Panc1 (cell line): ENCODE measurements around the gene AGR3. TPM values are rescaled to one million over a fixed set of nuclear protein-coding genes. Genes with fewer than 3 reads are reported as not detected.
A peak's percentile ranks its signal among the peaks of the same experiment; 100 is the strongest.

Source experiments
- ATAC-seq: fragments of 200-7000 bp; cut with Tn5 transposase; 2 replicates; pipeline ENCODE4 v1.9.1; 2020; ENCODE audit warnings: mild to moderate bottlenecking, moderate library complexity
- BruUV-seq: library from RNA; stranded (reverse); fragments of 400-500 nt; replicated peaks from 2 replicates; lab custom pipeline; 2021; lab: Mats Ljungman, UMichigan
- CTCF ChIA-PET: fragments of 300-600 bp; sonication (Branson Sonifier 250); formaldehyde crosslinking; loops from one replicate; lab custom pipeline; 2022; ENCODE audit warnings: antibody characterized with exemption; lab: Charles Lee
- POLR2A ChIA-PET: fragments of 300-600 bp; sonication (Branson Sonifier 250); formaldehyde crosslinking; loops from one replicate; lab custom pipeline; 2022; ENCODE audit warnings: antibody characterized with exemption; lab: Charles Lee
- DNase-seq: peaks from one replicate; pipeline ENCODE4 v3.0.0-alpha.2; 2010; ENCODE audit warnings: low read depth, low spot score
- H3K27ac ChIP-seq: 2 replicates; pipeline ENCODE4 v1.5.1; 2011; ENCODE audit warnings: mild to moderate bottlenecking, low read length, inconsistent platforms
- H3K27me3 ChIP-seq: fragments of 200-500 bp; sonication (Bioruptor generic); 2 replicates; pipeline ENCODE4 v1.6.0; 2014; ENCODE audit warnings: low read length, inconsistent platforms; ENCODE audit not compliant: control insufficient read depth, insufficient read depth
- H3K36me3 ChIP-seq: fragments of 200-500 bp; sonication (Bioruptor generic); 2 replicates; pipeline ENCODE4 v1.5.1; 2014; ENCODE audit warnings: inconsistent platforms, mild to moderate bottlenecking, low read length, moderate library complexity; ENCODE audit not compliant: control insufficient read depth, insufficient read depth
- H3K4me1 ChIP-seq: 2 replicates; pipeline ENCODE4 v1.5.1; 2011; ENCODE audit warnings: inconsistent platforms, mild to moderate bottlenecking, low read length, moderate library complexity; ENCODE audit not compliant: control insufficient read depth, insufficient read depth
- H3K4me3 ChIP-seq, 2 experiments: 2 replicates each; pipeline ENCODE4 v1.5.1; 2011 to 2012; ENCODE audit warnings: low read depth in 2 of 2, low read length in 2 of 2, mild to moderate bottlenecking in 2 of 2, inconsistent platforms in 1 of 2, moderate library complexity in 1 of 2
- H3K9me3 ChIP-seq: fragments of 200-500 bp; sonication (Bioruptor generic); 2 replicates; pipeline ENCODE4 v1.5.1; 2014; ENCODE audit warnings: low read depth, mild to moderate bottlenecking, inconsistent platforms, low read length, moderate library complexity; ENCODE audit not compliant: control insufficient read depth, insufficient read depth
- POLR2AphosphoS5 ChIP-seq: IDR thresholded peaks from 2 replicates; pipeline ENCODE4 v1.6.1; 2012; ENCODE audit warnings: mild to moderate bottlenecking, low read depth, low read length, moderate library complexity
- SIN3A ChIP-seq: IDR thresholded peaks from 2 replicates; pipeline ENCODE4 v1.6.1; 2012; ENCODE audit warnings: low read depth, mild to moderate bottlenecking, low read length, moderate library complexity, borderline replicate concordance; ENCODE audit not compliant: insufficient read depth
- TCF7L2 ChIP-seq: IDR thresholded peaks from 2 replicates; pipeline ENCODE4 v1.6.1; 2011; ENCODE audit warnings: mild to moderate bottlenecking, low read depth, low read length, inconsistent platforms
- in situ Hi-C: cut with HindIII; loops from 2 replicates; pipeline ENCODE4 v1.10.0; 2016; ENCODE audit warnings: low sequenced_read_pairs, low pct_unique_long_range_greater_than_20kb
- intact Hi-C: fragments of 100-400 bp; cut with micrococcal nuclease; formaldehyde crosslinking; loops from one replicate; pipeline ENCODE4 v1.10.0; 2022; ENCODE audit not compliant: unreplicated experiment
- total RNA-seq: library from RNA; stranded (reverse); gene quantifications from one replicate; pipeline ENCODE4 v1.2.1, GENCODE V29; 2021; ENCODE audit not compliant: unreplicated experiment
- TF ChIP-seq, protein P1 (sequence below): fragments of 450-650 bp; IDR thresholded peaks from 2 replicates; pipeline ENCODE4 v1.5.1; 2017; ENCODE audit warnings: mild to moderate bottlenecking
- TF ChIP-seq, protein P2 (sequence below), 2 experiments: IDR thresholded peaks; 2 replicates each; pipeline ENCODE4 v1.6.1; 2011 to 2012; ENCODE audit warnings: low read depth in 2 of 2, control low read depth in 1 of 2, low read length in 1 of 2, mild to moderate bottlenecking in 1 of 2, moderate library complexity in 1 of 2; ENCODE audit not compliant: insufficient read depth in 1 of 2

Gene AGR3
- total RNA-seq, 1 experiment from 2014 or later: not detected

DNA sequence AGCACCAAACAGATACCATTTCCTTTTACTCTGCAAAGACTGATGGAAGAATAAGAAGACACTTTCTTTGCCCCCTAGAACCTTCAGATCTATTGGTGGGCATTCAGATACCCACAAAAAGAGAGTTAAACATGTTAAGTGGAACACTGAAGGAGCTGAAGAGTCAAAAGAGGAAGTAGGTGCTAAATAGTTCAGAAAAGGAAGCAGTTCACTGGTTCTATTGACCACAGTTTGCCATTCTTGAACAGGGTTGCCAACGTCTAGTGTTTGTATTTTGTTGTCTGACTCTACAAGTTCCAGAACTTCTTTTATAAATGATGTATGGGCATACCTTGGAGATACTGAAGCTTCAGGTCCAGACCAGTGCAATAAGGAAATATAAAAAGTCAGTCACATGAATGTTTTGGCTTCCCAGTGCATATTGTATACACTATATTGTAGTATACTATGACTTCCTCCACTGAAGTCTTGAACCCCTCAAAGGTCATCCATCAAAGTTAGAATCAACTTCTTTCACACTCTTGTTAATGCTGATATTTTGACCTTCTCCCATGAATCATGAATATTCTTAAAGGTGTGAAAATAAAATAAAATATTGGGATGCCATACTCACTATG lies 47.5 kb upstream of the AGR3 start:
- POLR2A ChIA-PET: no interaction called here
- in situ Hi-C loops: no loop called here

DNA sequence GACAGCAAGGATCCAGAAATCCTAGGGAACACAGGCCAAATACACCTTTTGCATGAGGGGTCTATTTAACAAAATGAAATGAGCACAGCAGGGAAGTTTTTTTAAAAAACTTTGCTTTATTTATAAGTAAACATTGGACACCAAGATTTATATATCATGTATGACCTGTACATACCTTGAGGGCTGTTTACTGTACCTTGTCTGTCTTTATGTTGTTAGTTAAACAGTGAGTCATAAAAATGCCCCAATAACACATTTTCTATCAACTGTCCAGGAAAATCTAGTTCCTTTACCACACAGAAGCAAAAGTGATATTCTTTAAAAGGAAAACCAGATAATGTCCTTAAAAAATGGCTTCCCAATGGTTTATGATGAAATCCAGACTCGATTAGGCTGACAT lies 45.1 kb upstream of the AGR3 start:
- TF ChIP-seq POLR2AphosphoS5: no peak
- no peak for TF ChIP-seq SIN3A
- TF ChIP-seq, protein P1, sequence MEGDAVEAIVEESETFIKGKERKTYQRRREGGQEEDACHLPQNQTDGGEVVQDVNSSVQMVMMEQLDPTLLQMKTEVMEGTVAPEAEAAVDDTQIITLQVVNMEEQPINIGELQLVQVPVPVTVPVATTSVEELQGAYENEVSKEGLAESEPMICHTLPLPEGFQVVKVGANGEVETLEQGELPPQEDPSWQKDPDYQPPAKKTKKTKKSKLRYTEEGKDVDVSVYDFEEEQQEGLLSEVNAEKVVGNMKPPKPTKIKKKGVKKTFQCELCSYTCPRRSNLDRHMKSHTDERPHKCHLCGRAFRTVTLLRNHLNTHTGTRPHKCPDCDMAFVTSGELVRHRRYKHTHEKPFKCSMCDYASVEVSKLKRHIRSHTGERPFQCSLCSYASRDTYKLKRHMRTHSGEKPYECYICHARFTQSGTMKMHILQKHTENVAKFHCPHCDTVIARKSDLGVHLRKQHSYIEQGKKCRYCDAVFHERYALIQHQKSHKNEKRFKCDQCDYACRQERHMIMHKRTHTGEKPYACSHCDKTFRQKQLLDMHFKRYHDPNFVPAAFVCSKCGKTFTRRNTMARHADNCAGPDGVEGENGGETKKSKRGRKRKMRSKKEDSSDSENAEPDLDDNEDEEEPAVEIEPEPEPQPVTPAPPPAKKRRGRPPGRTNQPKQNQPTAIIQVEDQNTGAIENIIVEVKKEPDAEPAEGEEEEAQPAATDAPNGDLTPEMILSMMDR: no peak
- Histone ChIP-seq H3K4me3 (no peak overlapping the region), H3K27ac (0 out of 2 replicates have a peak overlapping the region, but pooled peaks have one; percentile 3), H3K36me3 (no peaks in the 10 kb centered on the region), H3K4me1 (no peaks in the 10 kb centered on the region), H3K27me3 (no peaks in the 10 kb centered on the region), H3K9me3 (no peaks in the 10 kb centered on the region)
- no TSS peak for BruUV-seq
- intact Hi-C loops (no loop called here), in situ Hi-C loops (no loop called here)
- DNase-seq (no peak), ATAC-seq (0 out of 2 replicates have a peak, but pooled peaks have one; percentile 32)
- ChIA-PET POLR2A (no interaction called here), CTCF (no interaction called here)

More for the DNA sequence above, 47.5 kb upstream of the AGR3 start:
- H3K4me3 ChIP-seq: no peak overlapping the region
- DNase-seq (no peak), ATAC-seq (no peak)
- no peaks in the 10 kb centered on the region for H3K27me3 ChIP-seq
- H3K27ac ChIP-seq: no peak overlapping the region
- intact Hi-C loops: no loop called here
- H3K9me3 ChIP-seq: no peaks in the 10 kb centered on the region
- no TSS peak for BruUV-seq
- TF ChIP-seq SIN3A: no peak
- no peak for TF ChIP-seq POLR2AphosphoS5
- no peak for TF ChIP-seq TCF7L2
- TF ChIP-seq, protein P2, sequence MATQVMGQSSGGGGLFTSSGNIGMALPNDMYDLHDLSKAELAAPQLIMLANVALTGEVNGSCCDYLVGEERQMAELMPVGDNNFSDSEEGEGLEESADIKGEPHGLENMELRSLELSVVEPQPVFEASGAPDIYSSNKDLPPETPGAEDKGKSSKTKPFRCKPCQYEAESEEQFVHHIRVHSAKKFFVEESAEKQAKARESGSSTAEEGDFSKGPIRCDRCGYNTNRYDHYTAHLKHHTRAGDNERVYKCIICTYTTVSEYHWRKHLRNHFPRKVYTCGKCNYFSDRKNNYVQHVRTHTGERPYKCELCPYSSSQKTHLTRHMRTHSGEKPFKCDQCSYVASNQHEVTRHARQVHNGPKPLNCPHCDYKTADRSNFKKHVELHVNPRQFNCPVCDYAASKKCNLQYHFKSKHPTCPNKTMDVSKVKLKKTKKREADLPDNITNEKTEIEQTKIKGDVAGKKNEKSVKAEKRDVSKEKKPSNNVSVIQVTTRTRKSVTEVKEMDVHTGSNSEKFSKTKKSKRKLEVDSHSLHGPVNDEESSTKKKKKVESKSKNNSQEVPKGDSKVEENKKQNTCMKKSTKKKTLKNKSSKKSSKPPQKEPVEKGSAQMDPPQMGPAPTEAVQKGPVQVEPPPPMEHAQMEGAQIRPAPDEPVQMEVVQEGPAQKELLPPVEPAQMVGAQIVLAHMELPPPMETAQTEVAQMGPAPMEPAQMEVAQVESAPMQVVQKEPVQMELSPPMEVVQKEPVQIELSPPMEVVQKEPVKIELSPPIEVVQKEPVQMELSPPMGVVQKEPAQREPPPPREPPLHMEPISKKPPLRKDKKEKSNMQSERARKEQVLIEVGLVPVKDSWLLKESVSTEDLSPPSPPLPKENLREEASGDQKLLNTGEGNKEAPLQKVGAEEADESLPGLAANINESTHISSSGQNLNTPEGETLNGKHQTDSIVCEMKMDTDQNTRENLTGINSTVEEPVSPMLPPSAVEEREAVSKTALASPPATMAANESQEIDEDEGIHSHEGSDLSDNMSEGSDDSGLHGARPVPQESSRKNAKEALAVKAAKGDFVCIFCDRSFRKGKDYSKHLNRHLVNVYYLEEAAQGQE (IDR thresholded peaks at IDR 0.05; ENCODE audit: insufficient read depth in 1 of 2, low read depth in 2 of 2, low read length in 1 of 2): no peak
- TF ChIP-seq, protein P1: no peak
- CTCF ChIA-PET: no interaction called here
- no peaks in the 10 kb centered on the region for H3K36me3 ChIP-seq
- no peaks in the 10 kb centered on the region for H3K4me1 ChIP-seq
